Muscle of arm (tissue), 14 donors: Measurements from ENCODE around the gene NUDT9. TPM values are rescaled to one million over a fixed set of nuclear protein-coding genes. Genes with fewer than 3 reads are reported as not detected.
"Not testable (repeated sequence)": the region's sequence is repeated elsewhere in the genome, so short reads cannot be mapped to it uniquely, and the experiment has no call there.

Experiments
- DNase-seq: peaks from one replicate; pipeline ENCODE4 v3.0.0-alpha.2; 2013
- long read RNA-seq, 11 donors: transcript quantifications; one replicate each; lab custom pipeline, GENCODE V29; 2026
- polyA plus RNA-seq, 12 donors: library from polyadenylated mRNA; unstranded; fragments of 120-200 nt; gene quantifications; one replicate each; pipeline ENCODE4 v1.2.1, GENCODE V29; 2013; ENCODE audit not compliant: insufficient read length in 12 of 12

The NUDT9 gene
- 10 to 100 TPM in 11 of 12 donors, not detected in 1; 26.5 to 52.3 (median 31.7) TPM for polyA plus RNA-seq
- long read RNA-seq, donor 1, partial matches to known transcripts: 51 of 54 reads
- long read RNA-seq, donor 1, other reads (novel, unspliced or antisense): 0 of 54 reads
- long read RNA-seq, donor 2, transcript NUDT9-201 (8 exons, 1,701 nt): major isoform, 6 of 21 reads
- long read RNA-seq, donor 2, partial matches to known transcripts: 15 of 21 reads
- long read RNA-seq, donor 2, other reads (novel, unspliced or antisense): 0 of 21 reads
- long read RNA-seq, donor 3, partial matches to known transcripts: 8 of 10 reads
- long read RNA-seq, donor 3, other reads (novel, unspliced or antisense): 0 of 10 reads
- long read RNA-seq, donor 4, partial matches to known transcripts: 6 of 9 reads
- long read RNA-seq, donor 4, other reads (novel, unspliced or antisense): 0 of 9 reads
- long read RNA-seq, donor 5, transcript NUDT9-201 (8 exons, 1,701 nt): major isoform, 11 of 11 reads
- long read RNA-seq, donor 5, partial matches to known transcripts: 0 of 11 reads
- long read RNA-seq, donor 5, other reads (novel, unspliced or antisense): 0 of 11 reads
- long read RNA-seq, donor 6, partial matches to known transcripts: 0 of 2 reads
- long read RNA-seq, donor 6, other reads (novel, unspliced or antisense): 0 of 2 reads
- long read RNA-seq, donor 7, partial matches to known transcripts: 6 of 8 reads
- long read RNA-seq, donor 7, other reads (novel, unspliced or antisense): 0 of 8 reads
- long read RNA-seq, donor 8, transcript NUDT9-201 (8 exons, 1,701 nt): major isoform, 8 of 14 reads
- long read RNA-seq, donor 8, partial matches to known transcripts: 6 of 14 reads
- long read RNA-seq, donor 8, other reads (novel, unspliced or antisense): 0 of 14 reads
- long read RNA-seq, donor 9, partial matches to known transcripts: 5 of 7 reads
- long read RNA-seq, donor 9, other reads (novel, unspliced or antisense): 0 of 7 reads
- long read RNA-seq, donor 10, partial matches to known transcripts: 0 of 5 reads
- long read RNA-seq, donor 10, other reads (novel, unspliced or antisense): 0 of 5 reads
- long read RNA-seq, donor 11, transcript NUDT9-201 (8 exons, 1,701 nt): major isoform, 7 of 13 reads
- long read RNA-seq, donor 11, partial matches to known transcripts: 6 of 13 reads
- long read RNA-seq, donor 11, other reads (novel, unspliced or antisense): 0 of 13 reads

GRCh38 chr4:87422104-87423052 is at the start of gene NUDT9:
NUDT9 (plus strand) TSS chr4:87422573; CDS start chr4:87422906, 333 bp downstream.
- peak; percentile 97 for DNase-seq

GRCh38 chr4:87375719-87376291 is 46.6 kb upstream of the NUDT9 start:
- peak; percentile 55 for DNase-seq

GRCh38 chr4:87377816-87378215 is 44.6 kb upstream of the NUDT9 start:
- no peak for DNase-seq

DNA sequence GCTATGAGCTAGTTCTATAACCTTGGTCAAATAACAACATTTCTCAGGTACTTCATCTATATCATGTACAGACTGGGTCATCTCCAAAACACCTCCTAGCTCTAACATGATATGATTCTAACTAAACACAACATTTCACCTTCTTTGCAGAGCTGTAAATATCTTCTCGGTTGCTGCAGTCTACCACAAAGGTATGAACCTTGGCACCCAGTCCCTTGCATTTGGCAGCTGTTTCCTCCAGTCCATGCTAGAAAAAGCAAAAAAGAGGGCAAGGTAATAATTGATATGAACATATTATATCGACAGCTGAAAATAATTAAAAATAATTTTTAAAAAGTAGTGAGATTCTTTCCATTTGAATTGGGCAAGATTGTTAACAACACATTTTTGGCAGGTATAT is 40.3 kb upstream of the NUDT9 start:
- no peak for DNase-seq

GRCh38 chr4:87382931-87383330 is 39.4 kb upstream of the NUDT9 start:
- DNase-seq: no peak

DNA sequence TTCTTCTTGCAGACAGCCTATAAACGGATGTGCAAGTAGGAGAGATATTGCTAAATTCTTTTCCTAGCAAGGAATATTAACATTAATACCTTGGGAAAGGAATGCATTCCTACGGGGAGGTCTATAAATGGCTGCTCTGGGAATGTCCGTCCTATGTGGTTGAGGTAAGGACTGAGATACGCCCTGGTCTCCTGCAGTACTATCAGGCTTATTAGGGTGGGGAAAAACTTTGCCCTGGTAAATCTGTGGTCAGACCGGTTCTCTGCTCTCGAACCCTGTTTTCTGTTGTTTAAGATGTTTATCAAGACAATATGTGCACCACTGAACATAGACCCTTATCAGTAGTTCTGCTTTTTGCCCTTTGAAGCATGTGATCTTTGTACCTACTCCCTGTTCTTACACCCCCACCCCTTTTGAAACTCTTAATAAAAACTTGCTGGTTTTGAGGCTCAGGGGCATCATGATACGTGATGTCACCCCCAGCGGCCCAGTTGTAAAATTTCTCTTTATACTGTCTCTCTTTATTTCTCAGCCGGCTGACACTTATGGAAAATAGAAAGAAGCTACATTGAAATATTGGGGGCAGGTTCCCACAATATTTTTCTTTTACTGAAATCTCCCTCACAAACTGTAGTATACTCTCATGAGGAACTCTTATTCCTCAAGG is 37.8 kb upstream of the NUDT9 start:
- not testable (repeated sequence) for DNase-seq

DNA sequence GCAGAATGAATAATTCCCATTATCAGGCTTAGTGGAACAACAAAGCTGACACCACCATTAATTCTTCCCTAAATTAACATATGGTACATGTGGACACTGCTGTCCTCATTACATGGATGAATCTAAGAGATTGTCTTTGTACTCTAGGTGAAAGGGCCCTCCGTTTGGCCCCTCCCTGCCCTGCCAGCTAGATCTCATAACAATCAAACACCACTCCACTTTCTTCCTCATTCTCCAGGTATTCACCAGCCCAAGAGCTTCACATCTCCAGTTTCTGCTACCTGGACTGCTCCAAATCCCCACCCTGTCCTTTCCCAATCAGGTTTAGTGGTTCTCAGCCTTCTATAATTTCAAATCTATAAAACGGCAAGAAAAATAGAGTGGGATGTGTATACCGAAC is 35.1 kb upstream of the NUDT9 start:
- no peak for DNase-seq

DNA sequence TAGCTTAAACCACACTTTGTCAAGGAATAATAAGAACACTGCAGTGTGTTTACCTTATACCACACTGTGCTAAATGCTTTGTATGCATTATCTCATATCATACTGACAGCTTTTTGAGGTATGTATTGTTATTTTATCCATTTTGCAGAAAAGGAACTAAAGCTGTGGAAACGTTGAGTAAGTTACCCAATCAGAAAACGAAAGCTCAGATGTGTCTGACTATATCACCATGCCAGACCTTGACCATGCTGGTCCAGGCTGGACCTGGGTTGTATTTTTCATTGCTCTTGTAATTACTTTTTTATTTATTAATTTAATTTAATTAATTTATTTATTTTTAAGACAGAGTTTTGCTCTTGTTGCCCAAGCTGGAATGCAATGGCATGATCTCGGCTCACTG is 33.5 kb upstream of the NUDT9 start:
- DNase-seq: no peak

GRCh38 chr4:87390055-87390454 is 32.3 kb upstream of the NUDT9 start:
- DNase-seq: not testable (repeated sequence)

DNA sequence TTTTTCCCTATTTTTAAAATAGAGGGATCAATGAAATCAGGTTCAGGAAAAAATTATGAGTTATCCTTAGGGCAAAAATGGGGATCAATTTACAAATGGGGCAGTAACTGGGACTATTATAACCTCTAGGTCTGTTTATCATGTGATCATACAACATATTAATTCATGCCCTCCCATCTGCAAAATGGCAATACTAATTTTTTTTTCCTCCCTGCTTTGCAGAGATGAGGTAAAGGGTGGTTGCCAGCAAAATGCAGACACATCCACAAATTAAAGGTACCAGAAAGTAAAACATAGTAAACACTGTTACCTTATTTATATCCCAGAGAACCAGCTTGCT is 31.9 kb upstream of the NUDT9 start:
- DNase-seq: no peak

GRCh38 chr4:87390891-87391575 is 31.3 kb upstream of the NUDT9 start, which contains the start of gene HSD17B11:
HSD17B11 (minus strand) TSS chr4:87391188; CDS start chr4:87391070, 118 bp downstream.
- peak; percentile 93 for DNase-seq

GRCh38 chr4:87391576-87392054 is 30.8 kb upstream of the NUDT9 start:
- no peak for DNase-seq

GRCh38 chr4:87392183-87392582 is 30.2 kb upstream of the NUDT9 start:
- DNase-seq: no peak

DNA sequence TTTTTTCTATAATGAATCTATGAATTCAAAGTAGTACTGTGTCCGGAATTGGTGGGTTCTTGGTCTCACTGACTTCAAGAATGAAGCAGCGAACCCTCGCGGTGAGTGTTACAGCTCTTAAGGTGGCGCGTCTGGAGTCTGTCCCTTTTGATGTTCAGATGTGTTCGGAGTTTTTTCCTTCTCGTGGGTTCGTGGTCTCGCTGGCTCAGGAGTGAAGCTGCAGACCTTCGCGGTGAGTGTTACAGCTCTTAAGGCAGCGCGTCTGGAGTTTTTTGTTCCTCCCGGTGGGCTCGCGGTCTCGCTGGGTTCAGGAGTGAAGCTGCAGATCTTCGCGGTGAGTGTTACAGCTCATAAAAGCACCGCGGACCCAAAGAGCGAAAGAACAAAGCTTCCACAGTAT is 27.3 kb upstream of the NUDT9 start:
- DNase-seq: not testable (repeated sequence)

DNA sequence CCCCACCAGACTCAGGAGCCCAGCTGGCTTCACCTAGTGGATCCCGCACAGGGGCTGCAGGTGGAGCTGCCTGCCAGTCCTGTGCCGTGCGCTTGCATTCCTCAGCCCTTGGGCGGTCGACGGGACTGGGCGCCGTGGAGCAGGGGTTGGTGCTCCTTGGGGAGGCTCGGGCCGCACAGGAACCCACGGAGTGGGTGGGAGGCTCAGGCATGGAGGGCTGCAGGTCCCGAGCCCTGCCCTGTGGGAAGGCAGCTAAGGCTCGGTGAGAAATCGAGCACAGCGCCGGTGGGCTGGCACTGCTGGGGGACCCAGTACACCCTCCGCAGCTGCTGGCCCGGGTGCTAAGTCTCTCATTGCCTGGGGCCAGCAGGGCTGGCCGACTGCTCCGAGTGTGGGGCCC is 26.5 kb upstream of the NUDT9 start:
- DNase-seq: not testable (repeated sequence)

- no peak for DNase-seq
Observed at GRCh38 chr4:87399148-87399547, 23.2 kb upstream of the NUDT9 start.

DNA sequence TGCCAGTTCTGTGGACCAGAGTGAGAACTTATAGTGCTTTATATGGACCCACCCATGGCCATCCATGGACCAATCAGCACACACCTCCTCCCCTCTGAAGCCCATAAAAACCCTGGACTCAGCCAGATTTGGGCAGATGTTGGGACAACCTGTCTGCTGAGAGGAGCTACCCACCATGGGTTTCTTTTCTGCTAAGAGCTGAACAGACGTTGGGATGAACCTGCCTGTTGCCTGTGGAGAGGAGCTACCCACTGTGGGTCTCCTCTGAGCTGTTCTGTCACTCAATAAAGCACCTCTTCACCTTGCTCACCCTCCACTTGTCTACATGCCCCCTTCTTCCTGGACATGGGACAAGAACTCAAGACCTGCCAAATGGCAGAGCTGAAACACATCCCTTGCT is 22.4 kb upstream of the NUDT9 start:
- no peak for DNase-seq

DNA sequence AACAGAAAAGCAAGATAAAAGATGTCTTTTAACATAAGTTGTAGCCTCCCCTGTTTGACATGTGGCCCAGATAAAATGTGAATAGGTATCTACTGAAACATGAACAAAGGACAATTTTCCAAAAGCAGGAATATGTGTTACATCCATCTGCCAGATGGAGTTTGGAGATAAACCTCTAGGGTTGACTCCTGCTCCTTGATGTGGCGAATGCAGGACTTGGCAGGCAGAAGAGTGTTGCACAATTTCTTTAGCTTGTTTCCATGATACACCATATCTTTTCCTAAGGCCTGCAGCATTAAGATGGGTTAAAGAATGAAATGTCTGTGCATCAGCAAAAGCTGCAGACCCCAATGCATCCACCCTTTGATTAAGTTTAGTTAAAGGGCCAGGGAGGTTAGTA is 18.6 kb upstream of the NUDT9 start:
- not testable (repeated sequence) for DNase-seq

DNA sequence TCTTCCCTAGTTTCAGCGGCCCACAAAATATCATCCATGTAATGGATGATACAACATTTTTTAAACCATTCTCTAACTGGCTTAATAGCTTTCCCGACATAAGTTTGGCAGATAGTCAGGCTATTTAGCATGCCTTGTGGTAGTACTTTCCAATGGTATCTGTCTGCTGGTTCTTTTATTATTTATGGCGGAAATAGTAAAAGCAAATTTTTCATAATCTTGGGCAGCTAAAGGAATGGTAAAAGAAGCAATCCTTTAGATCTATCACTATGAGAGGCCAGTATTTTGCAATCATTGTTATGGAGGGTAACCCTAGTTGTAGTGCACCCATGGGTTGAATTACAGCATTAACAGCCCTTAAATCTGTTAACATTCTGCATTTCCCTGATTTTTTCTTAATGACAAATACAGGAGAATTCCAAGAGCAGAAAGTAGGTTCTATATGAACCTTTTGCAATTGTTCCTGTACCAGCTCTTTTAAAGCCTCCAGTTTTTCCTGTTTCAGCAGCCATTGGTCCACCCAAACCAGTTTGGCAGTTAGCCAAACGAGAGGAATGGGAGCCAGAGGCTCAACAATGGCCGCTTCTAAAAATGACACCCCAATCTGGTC is 17.1 kb upstream of the NUDT9 start:
- no peak for DNase-seq
